KMS-11 (cell line): ENCODE measurements around the gene DCAF15.

Experiments used
- H2AFZ ChIP-seq: fragments of 200-600 bp; sonication (generic); 2 replicates; pipeline ENCODE4 v1.6.1; 2016; ENCODE audit warnings: antibody characterized with exemption, mixed run types, low read depth
- H3K27ac ChIP-seq: fragments of 200-600 bp; sonication (generic); 2 replicates; pipeline ENCODE4 v1.6.1; 2016; ENCODE audit warnings: mild to moderate bottlenecking, mixed run types
- H3K27me3 ChIP-seq: fragments of 200-600 bp; sonication (generic); 2 replicates; pipeline ENCODE4 v1.6.1; 2017; ENCODE audit warnings: mild to moderate bottlenecking, low read depth, mixed run types, moderate library complexity; ENCODE audit not compliant: insufficient read depth
- H3K36me3 ChIP-seq: fragments of 200-600 bp; sonication (generic); 2 replicates; pipeline ENCODE4 v1.6.1; 2017; ENCODE audit warnings: mild to moderate bottlenecking, mixed run types; ENCODE audit not compliant: insufficient read depth
- H3K4me1 ChIP-seq: fragments of 200-600 bp; sonication (generic); 2 replicates; pipeline ENCODE4 v1.6.1; 2016; ENCODE audit warnings: mild to moderate bottlenecking, low read depth, mixed run types; ENCODE audit not compliant: poor library complexity, severe bottlenecking
- H3K4me2 ChIP-seq: fragments of 200-600 bp; sonication (generic); 2 replicates; pipeline ENCODE4 v1.7.0; 2016; ENCODE audit warnings: mild to moderate bottlenecking, mixed run types
- H3K4me3 ChIP-seq: fragments of 200-600 bp; sonication (generic); IDR thresholded peaks from 2 replicates; pipeline ENCODE4 v1.6.1; 2017; ENCODE audit warnings: low read depth, low read length, mixed read lengths; ENCODE audit not compliant: insufficient read depth
- H3K79me2 ChIP-seq: fragments of 200-600 bp; sonication (generic); 2 replicates; pipeline ENCODE4 v1.6.1; 2016; ENCODE audit warnings: low read depth, mixed run types; ENCODE audit not compliant: insufficient read depth
- H3K9ac ChIP-seq: fragments of 200-600 bp; sonication (generic); 2 replicates; pipeline ENCODE4 v1.6.1; 2016; ENCODE audit warnings: mild to moderate bottlenecking, mixed run types
- H4K20me1 ChIP-seq: fragments of 200-600 bp; sonication (generic); 2 replicates; pipeline ENCODE4 v1.6.1; 2016; ENCODE audit warnings: mild to moderate bottlenecking, mixed run types; ENCODE audit not compliant: insufficient read depth
- TF ChIP-seq, protein P1 (sequence below): fragments of 200-600 bp; sonication (generic); conservative IDR thresholded peaks from 2 replicates; pipeline ENCODE4 v1.6.1; 2017; ENCODE audit warnings: low read depth, mild to moderate bottlenecking, antibody characterized with exemption, low read length, moderate library complexity, mixed read lengths

DCAF15 gene

DNA sequence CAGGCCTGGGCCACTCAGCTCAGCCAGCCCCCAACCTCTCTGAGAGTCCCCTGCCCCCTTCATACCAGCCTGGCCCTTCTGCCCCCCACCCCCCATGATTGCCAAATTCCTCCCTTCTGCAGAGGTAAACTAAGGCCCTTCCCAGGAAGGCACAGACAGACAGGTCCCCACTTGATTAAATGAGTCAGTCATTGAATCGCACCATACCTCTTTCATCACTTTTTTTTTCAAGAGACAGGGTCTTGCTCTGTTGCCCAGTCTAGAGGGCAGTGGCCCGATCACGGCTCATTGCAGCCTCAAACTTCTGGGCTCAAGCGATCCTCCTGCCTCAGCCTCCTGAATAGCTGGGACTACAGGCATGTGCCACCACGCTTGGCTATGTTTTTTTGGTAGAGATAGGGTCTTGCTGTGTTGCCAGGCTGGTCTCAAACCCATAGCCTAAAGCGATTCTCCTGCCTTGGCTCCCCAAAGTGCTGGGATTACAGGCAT, 20.1 kb upstream of the DCAF15 start:
- no peaks in the 10 kb centered on the region for H4K20me1 ChIP-seq
- H3K4me1 ChIP-seq, result no peaks in the 10 kb centered on the region
- H3K36me3 ChIP-seq, result no peaks in the 10 kb centered on the region

DNA sequence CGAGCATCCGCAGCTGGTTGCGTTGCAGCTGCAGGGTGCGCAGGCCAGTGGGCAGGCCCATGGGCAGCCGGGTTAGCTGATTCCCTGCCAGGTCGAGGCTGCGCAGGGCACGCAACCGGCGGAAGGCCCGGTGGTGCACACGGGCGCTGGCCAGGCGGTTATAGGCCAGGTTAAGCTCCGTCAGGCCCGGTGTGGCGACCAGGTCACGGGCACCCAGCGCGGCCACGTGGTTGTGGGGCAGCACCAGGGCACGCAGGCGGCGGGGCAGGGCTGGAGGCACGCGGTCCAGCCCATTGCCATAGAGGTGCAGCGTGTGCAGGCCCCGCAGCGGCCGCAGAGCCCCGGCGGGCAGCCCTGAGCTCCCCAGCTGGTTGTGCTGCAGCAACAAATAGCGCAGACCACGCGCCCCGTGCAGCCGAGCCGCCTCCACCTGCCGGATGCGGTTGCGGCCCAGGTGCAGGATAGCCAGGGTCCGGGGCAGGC, 19.4 kb upstream of the DCAF15 start:
- Histone ChIP-seq H3K9ac (no peak overlapping the region), H3K27ac (no peak overlapping the region), H3K27me3 (no peaks in the 10 kb centered on the region), H3K4me2 (no peak overlapping the region), H3K36me3 (no peaks in the 10 kb centered on the region), H4K20me1 (no peaks in the 10 kb centered on the region), H3K79me2 (no peaks in the 10 kb centered on the region), H2AFZ (no peak overlapping the region), H3K4me3 (no peak overlapping the region), H3K4me1 (no peaks in the 10 kb centered on the region)
- TF ChIP-seq, protein P1, sequence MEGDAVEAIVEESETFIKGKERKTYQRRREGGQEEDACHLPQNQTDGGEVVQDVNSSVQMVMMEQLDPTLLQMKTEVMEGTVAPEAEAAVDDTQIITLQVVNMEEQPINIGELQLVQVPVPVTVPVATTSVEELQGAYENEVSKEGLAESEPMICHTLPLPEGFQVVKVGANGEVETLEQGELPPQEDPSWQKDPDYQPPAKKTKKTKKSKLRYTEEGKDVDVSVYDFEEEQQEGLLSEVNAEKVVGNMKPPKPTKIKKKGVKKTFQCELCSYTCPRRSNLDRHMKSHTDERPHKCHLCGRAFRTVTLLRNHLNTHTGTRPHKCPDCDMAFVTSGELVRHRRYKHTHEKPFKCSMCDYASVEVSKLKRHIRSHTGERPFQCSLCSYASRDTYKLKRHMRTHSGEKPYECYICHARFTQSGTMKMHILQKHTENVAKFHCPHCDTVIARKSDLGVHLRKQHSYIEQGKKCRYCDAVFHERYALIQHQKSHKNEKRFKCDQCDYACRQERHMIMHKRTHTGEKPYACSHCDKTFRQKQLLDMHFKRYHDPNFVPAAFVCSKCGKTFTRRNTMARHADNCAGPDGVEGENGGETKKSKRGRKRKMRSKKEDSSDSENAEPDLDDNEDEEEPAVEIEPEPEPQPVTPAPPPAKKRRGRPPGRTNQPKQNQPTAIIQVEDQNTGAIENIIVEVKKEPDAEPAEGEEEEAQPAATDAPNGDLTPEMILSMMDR, result no peak

More for the DNA sequence above, 20.1 kb upstream of the DCAF15 start:
- Histone ChIP-seq H3K4me3 (no peak overlapping the region), H2AFZ (no peak overlapping the region), H3K79me2 (no peaks in the 10 kb centered on the region), H3K27ac (no peak overlapping the region), H3K4me2 (no peak overlapping the region), H3K9ac (no peak overlapping the region), H3K27me3 (no peaks in the 10 kb centered on the region)
- TF ChIP-seq, protein P1, result no peak

DNA sequence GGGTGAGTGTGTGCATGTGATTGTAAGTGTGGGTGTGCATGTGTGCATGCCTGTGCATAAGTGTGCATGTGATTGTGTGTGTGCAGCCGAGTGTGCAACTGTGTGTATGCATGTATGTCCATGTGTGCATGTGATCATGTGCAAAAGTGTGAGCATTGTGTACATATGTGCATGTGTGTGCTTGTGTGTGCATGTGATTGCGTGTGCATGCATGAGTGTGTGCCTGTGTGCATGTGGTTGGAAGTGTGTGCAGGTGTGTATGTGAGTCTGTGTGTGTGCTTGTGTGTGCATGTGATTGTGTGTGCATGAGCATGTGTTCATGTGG, 17.6 kb upstream of the DCAF15 start:
- H3K79me2 ChIP-seq, result no peaks in the 10 kb centered on the region
- no peak overlapping the region for H3K27ac ChIP-seq
- no peak overlapping the region for H3K4me2 ChIP-seq
- H4K20me1 ChIP-seq, result no peaks in the 10 kb centered on the region
- no peak overlapping the region for H3K9ac ChIP-seq
- no peak overlapping the region for H3K4me3 ChIP-seq
- no peaks in the 10 kb centered on the region; the same call in 1 of the 2 replicates for H3K27me3 ChIP-seq
- no peaks in the 10 kb centered on the region for H3K36me3 ChIP-seq
- TF ChIP-seq, protein P1, result no peak
- H3K4me1 ChIP-seq, result no peaks in the 10 kb centered on the region
- H2AFZ ChIP-seq, result no peak overlapping the region

DNA sequence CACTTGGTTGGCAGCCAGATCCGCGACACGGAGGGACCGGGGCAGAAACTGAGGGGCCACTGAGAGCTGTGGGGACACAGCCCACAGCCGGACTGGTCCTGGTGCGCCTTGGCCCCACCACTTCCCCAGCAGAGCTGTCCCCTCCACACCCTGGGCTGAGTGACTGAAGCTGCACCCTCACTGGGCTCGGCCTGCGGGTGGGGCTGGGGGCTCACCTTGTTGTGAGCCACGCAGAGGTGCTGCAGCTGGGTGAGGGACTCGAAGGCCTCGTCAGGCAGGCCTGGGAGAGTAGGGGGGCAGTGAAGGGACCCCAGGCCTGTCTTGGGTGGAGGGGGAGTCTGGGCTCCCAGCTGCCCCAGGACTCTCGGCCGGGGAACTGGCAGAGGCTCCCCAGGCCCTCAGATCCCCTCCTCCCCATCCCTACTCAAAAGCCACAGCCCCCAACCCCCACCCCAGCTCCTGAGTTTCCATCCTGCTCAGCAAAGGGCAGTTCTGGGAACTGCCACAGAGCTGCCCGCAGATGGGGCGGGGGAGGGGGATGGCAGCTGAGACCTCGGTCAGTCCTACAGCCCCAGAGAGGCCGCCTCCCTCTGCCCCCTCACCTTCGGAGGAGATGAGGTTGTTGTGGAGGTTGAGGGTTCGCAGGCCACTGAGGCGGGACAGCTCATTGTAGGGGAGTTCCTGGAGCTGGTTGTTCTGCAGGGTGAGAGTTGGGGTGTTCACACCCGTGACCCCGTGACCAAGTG, 16.4 kb upstream of the DCAF15 start:
- no peak overlapping the region for H3K27ac ChIP-seq
- TF ChIP-seq, protein P1, result no peak
- H2AFZ ChIP-seq, result no peak overlapping the region
- H3K9ac ChIP-seq, result no peak overlapping the region
- H3K4me3 ChIP-seq, result no peak overlapping the region
- no peaks in the 10 kb centered on the region for H3K36me3 ChIP-seq
- H3K27me3 ChIP-seq, result no peaks in the 10 kb centered on the region; the same call in 1 of the 2 replicates
- H3K4me1 ChIP-seq, result no peaks in the 10 kb centered on the region
- no peaks in the 10 kb centered on the region for H4K20me1 ChIP-seq
- H3K4me2 ChIP-seq, result no peak overlapping the region
- H3K79me2 ChIP-seq, result no peaks in the 10 kb centered on the region
